ENCODE measurements around the gene FAM204A.

- TF ChIP-seq SP1 (IDR thresholded peaks at IDR 0.05), result no peak
- TF ChIP-seq FOXK2 (IDR thresholded peaks at IDR 0.05), result no peak
- no peak for TF ChIP-seq FOXA1 (IDR thresholded peaks at IDR 0.05)
- no peak for TF ChIP-seq BHLHE40 (IDR thresholded peaks at IDR 0.05; ENCODE audit: borderline replicate concordance)
- no peak for TF ChIP-seq TARDBP (IDR thresholded peaks at IDR 0.05)
- no peak for TF ChIP-seq SUZ12 (IDR thresholded peaks at IDR 0.05)
- no peak for TF ChIP-seq ELF4 (IDR thresholded peaks at IDR 0.05)
- no peak for TF ChIP-seq PKNOX1 (IDR thresholded peaks at IDR 0.05)
- no peak for TF ChIP-seq ARNT (IDR thresholded peaks at IDR 0.05)
- TF ChIP-seq FOXM1 (IDR thresholded peaks at IDR 0.05; ENCODE audit: borderline replicate concordance), result no peak
These were observed 3.0 kb downstream of the FAM204A start for GRCh38 chr10:118339111-118339510.

All from HEK293T (cell line).